RPMI8226 (cell line): ENCODE data around the gene MTLN.
"Not testable (repeated sequence)": the region's sequence is repeated elsewhere in the genome, so short reads cannot be mapped to it uniquely, and the experiment has no call there.

Experiments used
- DNase-seq: peaks from one replicate; pipeline ENCODE4 v3.0.0-alpha.2; 2015

The MTLN gene

DNA sequence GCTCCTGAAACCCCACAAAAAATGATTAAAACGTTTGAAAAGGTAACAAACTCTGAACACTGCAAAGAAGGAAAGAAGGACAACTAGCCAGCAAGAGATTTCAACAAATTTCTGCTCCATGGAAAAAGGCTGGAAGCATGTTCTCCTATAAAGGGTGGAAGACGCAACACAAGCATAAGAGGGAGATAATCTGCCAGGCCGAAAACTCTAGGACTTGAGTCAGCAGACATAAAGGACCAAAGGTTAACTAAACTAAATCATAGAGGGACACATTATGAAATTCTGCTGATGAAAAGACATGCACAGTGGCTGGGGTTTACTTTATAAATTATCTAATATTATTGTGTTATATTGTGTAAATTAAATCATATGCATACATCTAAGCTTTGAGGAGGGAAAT, 14.3 kb downstream of the MTLN start:
- no peak for DNase-seq

DNA sequence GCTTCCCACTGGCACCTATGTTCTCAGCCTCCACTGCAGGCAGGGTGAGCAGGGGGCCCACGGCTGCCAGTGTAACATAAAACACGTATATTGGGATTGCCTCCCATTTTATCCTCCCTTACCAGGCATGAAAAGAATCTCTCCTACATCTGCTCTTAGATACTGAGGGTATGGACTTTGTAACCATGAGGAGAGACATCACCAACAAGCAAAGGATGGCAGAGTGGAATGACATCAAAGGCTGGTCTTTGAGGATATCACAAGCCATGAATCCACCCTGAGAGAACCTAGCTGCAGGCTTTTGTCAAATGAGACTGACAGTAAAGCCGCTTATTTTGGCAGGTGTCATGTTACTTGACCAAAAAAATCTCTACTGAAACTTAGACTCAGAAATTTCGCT, 14.9 kb downstream of the MTLN start:
- no peak for DNase-seq

DNA sequence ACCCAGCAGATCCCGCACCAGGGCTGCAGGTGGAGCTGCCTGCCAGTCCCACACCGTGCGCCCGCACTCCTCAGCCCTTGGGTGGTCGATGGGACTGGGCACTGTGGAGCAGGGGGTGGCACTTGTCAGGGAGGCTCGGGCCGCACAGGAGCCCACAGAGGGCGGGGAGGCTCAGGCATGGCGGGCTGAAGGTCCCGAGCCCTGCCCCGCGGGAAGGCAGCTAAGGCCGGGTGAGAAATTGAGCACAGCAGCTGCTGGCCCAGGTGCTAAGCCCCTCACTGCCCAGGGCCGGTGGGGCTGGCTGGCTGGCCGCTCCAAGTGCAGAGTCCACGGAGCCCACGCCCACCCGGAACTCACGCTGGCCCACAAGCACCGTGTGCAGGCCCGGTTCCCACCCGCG, 22.2 kb downstream of the MTLN start:
- not testable (repeated sequence) for DNase-seq

DNA sequence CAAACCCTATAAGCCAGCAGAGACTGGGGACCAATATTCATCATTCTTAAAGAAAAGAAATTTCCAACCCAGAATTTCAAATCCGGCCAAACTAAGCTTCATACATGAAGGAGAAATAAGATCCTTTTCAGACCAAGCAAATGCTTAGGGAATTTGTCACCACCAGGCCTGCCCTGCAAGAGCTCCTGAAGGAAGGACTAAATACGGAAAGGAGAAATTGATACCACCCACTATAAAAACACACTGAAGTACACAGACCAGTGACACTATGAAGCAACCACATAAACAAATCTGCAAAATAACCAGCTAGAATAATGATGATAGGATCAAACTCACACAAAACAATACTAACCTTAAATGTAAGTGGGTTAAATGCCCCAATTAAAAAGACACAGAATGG, 29.9 kb downstream of the MTLN start:
- DNase-seq: no peak

DNA sequence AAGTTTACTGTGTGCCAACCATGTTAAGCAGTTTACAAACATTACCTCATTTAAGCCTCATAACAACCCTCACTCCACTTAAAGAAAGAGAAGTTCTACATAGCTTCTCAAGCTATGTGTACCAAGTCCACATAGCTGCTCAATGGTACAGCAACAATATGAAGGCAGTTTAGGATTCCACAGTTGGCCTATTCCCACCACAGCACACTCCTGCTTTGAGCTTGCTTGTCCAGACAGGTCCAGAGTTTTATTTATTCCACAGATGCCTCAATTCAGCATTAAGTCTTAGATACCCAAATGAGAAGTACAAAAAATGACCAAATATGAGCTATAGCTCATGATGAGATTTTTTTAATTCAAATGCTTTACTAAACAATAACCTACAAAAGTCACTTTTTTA, 32.3 kb downstream of the MTLN start:
- DNase-seq: no peak

DNA sequence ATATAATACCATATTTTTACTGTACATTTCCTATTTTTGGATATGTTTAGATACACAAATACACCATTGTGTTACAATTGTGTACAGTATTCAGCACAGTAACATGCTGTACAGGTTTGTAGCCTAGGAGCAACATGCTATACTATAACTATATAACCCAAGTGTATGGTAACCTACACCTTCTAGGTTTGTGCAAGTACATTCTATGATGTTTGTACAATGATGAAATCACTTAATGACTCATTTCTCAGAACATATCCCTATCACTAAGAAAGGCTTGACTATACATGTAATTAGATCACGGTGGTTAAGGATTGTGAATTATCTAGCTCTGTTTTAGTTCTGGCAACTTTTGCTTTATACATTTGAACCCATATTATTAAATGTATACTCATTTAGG, 38.8 kb downstream of the MTLN start:
- DNase-seq: no peak

DNA sequence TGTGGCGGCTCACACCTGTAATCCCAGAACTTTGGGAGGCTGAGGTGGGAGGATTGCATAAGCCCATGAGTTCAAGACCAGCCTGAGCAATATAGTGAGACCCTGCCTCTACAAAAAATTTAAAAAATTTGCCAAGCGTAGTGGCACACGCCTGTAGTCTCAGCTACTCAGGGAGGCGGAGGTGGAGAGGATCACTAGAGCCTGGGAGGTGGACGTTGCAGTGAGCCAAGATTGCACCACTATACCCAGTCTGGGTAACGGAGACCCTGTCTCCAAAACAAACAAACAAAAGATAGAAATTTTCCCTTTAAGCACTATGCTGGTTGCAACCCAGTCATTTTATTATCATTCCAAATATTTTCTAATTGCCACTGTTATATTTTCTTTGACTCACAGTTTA, 39.8 kb downstream of the MTLN start:
- DNase-seq: no peak

DNA sequence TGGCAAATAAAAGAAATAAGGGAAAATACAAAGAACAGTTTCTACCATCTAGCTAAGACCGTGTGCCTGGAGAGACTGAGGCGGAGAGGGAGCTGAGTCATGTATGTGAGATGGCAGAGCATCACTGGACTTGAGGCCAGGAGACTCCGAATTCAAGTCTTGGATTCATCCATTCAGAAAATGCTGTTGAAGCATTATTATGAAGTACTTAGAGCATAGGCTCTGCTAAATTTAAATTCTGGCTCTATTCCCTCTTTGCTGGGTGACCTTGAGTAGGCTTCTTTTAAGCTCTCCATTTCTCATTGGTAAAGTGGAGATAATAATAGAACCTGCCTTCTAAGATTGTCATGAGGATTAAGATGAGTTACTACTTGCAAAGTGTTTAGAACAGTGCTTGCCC, 42.2 kb downstream of the MTLN start:
- DNase-seq: no peak

DNA sequence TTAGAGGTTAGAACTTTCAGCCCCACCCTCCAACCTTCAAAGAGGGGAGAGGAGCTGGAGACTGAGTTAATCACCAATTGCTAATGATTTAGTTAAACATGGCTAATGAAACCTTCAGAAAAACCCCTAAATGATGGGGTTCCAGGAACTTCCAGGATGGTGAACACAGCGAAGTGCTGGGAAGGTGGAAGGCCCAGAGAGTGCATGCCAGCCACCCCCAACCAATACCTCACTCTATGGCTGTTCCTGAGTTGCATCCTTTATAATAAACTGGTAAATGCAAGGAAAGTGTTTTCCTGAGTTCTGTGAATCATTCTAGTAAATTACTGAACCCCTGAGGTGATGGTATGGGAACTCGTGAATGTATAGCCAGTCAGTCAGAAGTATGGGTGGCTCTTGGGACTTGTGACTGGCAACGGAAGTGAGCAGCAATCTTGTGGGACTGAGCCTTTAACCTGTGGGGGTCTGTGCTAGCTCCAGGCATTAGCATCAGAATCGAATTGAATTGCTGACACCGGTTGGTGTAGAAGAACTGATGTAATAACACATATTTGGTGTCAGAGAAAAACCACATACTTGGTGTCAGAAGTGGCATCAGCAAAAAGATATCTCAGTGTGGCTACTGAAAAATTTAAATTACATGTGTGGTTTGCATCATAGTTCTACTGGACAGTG, 44.9 kb downstream of the MTLN start:
- DNase-seq: no peak

DNA sequence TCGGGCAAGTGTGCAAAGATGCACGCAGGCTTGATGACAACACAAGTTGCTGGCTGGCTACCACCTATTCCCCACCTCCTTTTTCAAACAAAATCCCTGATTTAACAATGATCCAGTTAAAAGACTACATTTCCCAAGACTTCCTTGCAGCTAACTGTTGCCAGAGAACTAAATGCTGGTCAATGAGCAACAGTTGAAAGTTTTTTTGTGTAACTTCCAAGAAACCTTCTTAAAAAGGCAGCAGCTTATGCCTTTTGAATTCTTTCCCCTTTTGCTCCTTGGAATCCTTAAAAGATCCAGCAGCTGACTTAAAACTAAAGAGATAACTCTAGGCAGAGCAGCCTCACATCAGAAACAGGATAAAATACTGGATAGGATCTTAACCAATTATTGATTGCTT, 46.1 kb downstream of the MTLN start:
- no peak for DNase-seq
